ENCODE results near the gene DNAJC15. TPM values are rescaled to one million over a fixed set of nuclear protein-coding genes. Genes with fewer than 3 reads are reported as not detected.

Gene DNAJC15
- total and polyA plus RNA-seq, 2 donors (not counting 3 experiments of a cell fraction or from before 2014, with no cell fraction given): 21.8 to 40.8 TPM

DNA sequence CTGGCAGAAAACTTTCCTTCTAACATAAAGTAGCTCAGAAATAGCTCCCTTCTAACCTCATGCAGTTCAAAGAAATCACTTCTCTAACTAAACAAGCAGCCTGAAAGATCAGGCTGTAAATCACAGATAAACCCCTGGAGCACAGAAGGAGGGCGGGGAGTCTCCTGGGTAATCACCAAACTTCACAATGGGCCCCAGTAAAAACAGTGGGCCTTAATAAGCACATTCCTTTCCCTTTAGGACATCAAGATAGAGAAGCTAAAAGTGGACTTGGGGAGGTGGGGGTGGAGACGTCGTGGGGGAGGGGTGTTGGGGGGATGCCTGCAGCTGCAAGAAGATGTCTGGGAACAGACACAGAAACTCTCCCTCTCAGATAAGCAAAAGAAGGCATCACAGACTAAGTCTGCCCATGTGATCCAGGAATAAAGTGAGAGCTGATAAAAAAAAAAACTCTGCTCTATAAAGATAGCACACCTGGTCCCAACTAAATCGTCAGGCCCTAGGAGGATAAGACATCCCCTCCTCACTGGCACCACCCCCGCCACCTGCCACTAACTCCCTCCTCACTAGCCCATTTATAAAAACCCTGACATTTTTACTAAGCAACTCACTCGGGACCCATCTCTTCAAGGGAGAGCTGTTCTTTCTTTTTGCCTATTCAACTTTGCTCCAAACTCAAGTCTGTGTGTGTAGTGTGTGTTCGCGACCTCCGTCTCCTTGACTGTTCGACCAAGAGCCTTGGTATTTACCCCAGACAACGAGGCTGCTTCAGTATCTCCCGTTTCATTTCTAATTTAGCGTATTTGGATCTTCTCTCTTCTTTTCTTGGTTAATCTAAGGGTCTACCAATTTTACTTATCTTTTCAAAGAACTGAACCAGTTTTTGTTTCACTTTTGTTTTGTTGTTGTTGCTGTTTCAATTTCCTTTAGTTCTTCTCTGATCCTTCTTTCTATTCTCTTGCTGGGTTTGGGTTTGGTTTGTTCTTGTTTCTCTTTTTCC lies 31.7 kb downstream of the DNAJC15 start:
- FAIRE-seq: no peak
- TF ChIP-seq JUN (IDR thresholded peaks at IDR 0.05; ENCODE audit: borderline replicate concordance, insufficient read depth, insufficient read length, low read depth) (no peak), GATA2 (IDR thresholded peaks at IDR 0.05; ENCODE audit: insufficient read depth, insufficient read length, low read depth, low read length) (no peak), MAX (IDR thresholded peaks at IDR 0.05; ENCODE audit: insufficient read depth, insufficient read length) (no peak), FOS (IDR thresholded peaks at IDR 0.05; ENCODE audit: borderline replicate concordance, insufficient read depth, low read length) (no peak)
- Histone ChIP-seq H3K4me1 (ENCODE audit: control insufficient read depth, extremely low read depth, insufficient read depth, low read length) (peaks cover 29% of the 10 kb centered on the region), H3K9me3 (replicated peaks; ENCODE audit: control insufficient read depth, insufficient read depth, low read length) (no peaks in the 10 kb centered on the region), H4K20me1 (replicated peaks; ENCODE audit: control insufficient read depth, extremely low read depth, insufficient read depth, low read length) (no peaks in the 10 kb centered on the region), H3K4me3 (replicated peaks in 1 of 3; ENCODE audit: insufficient read depth in 1 of 3, low read depth in 1 of 3, low read length in 3 of 3) (peak overlapping the region; percentile 37 to 85 (median 69)), H3K27me3 (ENCODE audit: control insufficient read depth in 2 of 2, insufficient read depth in 2 of 2, low read length in 2 of 2) (no peaks in the 10 kb centered on the region), H3K79me2 (ENCODE audit: control insufficient read depth, insufficient read depth, low read length) (peaks cover 60% of the 10 kb centered on the region), H3K27ac (ENCODE audit: insufficient read depth, low read depth, low read length) (peak overlapping the region; percentile 79), H3K36me3 (ENCODE audit: control insufficient read depth in 2 of 2, extremely low read depth in 1 of 2, insufficient read depth in 2 of 2, low read length in 2 of 2) (no peaks in the 10 kb centered on the region), H3K9ac (replicated peaks; ENCODE audit: extremely low read depth, insufficient read depth, low read length) (peak overlapping the region; percentile 78), H3K9me1 (replicated peaks; ENCODE audit: control insufficient read depth, extremely low read depth, insufficient read depth, low read length) (no peaks in the 10 kb centered on the region), H2AFZ (ENCODE audit: low read depth, low read length) (peak overlapping the region; percentile 59), H3K4me2 (ENCODE audit: insufficient read depth, low read length) (peak overlapping the region; percentile 94)
- intact Hi-C loops (cut with micrococcal nuclease): loop anchor here (1.0 kb wide), 2 partner anchors 32 to 63 kb away; partner anchors contain the start of genes DNAJC15 and EPSTI1
- CTCF ChIA-PET: interaction anchor here (0.6 to 1.4 kb wide), 10 partner anchors 9 to 257 kb away, joined by 3 to 5 read pairs (median 3); no protein-coding TSS in a partner anchor
- BruUV-seq (replicated peaks): no TSS peak
- DNase-seq (ENCODE audit: low read depth, low spot score): peak; percentile 69
- dilution Hi-C loops (cut with MboI; ENCODE audit: extremely low pct_ligation_motif_present, low sequenced_read_pairs): no loop called here
- POLR2A ChIA-PET: no interaction called here
